Smooth muscle cell (in vitro differentiated cells): ENCODE results near the gene TLE1. TPM values are rescaled to one million over a fixed set of nuclear protein-coding genes. Genes with fewer than 3 reads are reported as not detected.

ENCODE experiments used
- DNase-seq: peaks from one replicate; lab custom pipeline; 2025; ENCODE audit not compliant: unreplicated experiment; lab: John Stamatoyannopoulos, UW
- H2AFZ ChIP-seq: fragments of 200-600 bp; sonication (generic); 2 replicates; pipeline ENCODE4 v1.6.0; 2016; ENCODE audit warnings: antibody characterized with exemption, low read depth, mild to moderate bottlenecking
- H3F3A ChIP-seq: fragments of 200-600 bp; sonication (generic); 2 replicates; pipeline ENCODE4 v1.6.0; 2017; ENCODE audit warnings: antibody characterized with exemption, low read depth
- H3K27ac ChIP-seq: fragments of 200-600 bp; sonication (generic); 2 replicates; pipeline ENCODE4 v1.5.1; 2016; ENCODE audit warnings: low read depth, mild to moderate bottlenecking
- H3K27me3 ChIP-seq: fragments of 200-600 bp; sonication (generic); 2 replicates; pipeline ENCODE4 v1.6.1; 2016; ENCODE audit warnings: low read depth, mild to moderate bottlenecking
- H3K36me3 ChIP-seq: fragments of 200-600 bp; sonication (generic); 2 replicates; pipeline ENCODE4 v1.5.1; 2016; ENCODE audit warnings: low read depth
- H3K4me1 ChIP-seq: fragments of 200-600 bp; sonication (generic); 2 replicates; pipeline ENCODE4 v1.5.1; 2016; ENCODE audit warnings: low read depth
- H3K4me2 ChIP-seq: fragments of 200-600 bp; sonication (generic); 2 replicates; pipeline ENCODE4 v1.6.0; 2016; ENCODE audit warnings: mild to moderate bottlenecking
- H3K4me3 ChIP-seq: fragments of 200-600 bp; sonication (generic); 2 replicates; pipeline ENCODE4 v1.5.1; 2016; ENCODE audit warnings: mild to moderate bottlenecking
- H3K79me2 ChIP-seq: fragments of 200-600 bp; sonication (generic); 2 replicates; pipeline ENCODE4 v1.6.0; 2016; ENCODE audit warnings: low read depth, mild to moderate bottlenecking
- H3K9ac ChIP-seq: fragments of 200-600 bp; sonication (generic); 2 replicates; pipeline ENCODE4 v1.6.0; 2016; ENCODE audit warnings: low read depth
- H3K9me3 ChIP-seq: fragments of 200-600 bp; sonication (generic); replicated peaks from 2 replicates; pipeline ENCODE4 v1.5.1; 2016; ENCODE audit warnings: low read depth
- H4K20me1 ChIP-seq: fragments of 200-600 bp; sonication (generic); 2 replicates; pipeline ENCODE4 v1.6.0; 2016; ENCODE audit warnings: low read depth
- CTCF ChIP-seq: fragments of 200-600 bp; sonication (generic); IDR thresholded peaks from 2 replicates; pipeline ENCODE4 v1.5.1; 2017; ENCODE audit warnings: borderline replicate concordance, mild to moderate bottlenecking, antibody characterized with exemption; ENCODE audit not compliant: insufficient read depth, poor library complexity, severe bottlenecking
- WGBS: methylation state at CpG from one replicate; pipeline ENCODE4 v1.1.7; 2016; ENCODE audit warnings: low lambda C conversion rate; 5-methylcytosine and 5-hydroxymethylcytosine counted together
- polyA plus RNA-seq: library from polyadenylated mRNA; unstranded; fragments of >200 nt; fragmentation: Nextera tagmentation; extraction: Ambion mirVana; gene quantifications from 2 replicates; pipeline ENCODE4 v1.2.1, GENCODE V29; 2016
- total RNA-seq: library from RNA; depleted of rRNA; stranded (reverse); fragments of >200 nt; gene quantifications from 2 replicates; pipeline ENCODE4 v1.2.3, GENCODE V29; 2014

Gene TLE1
- total and polyA plus RNA-seq, 2 experiments from 2014 or later = 32.5 to 35.2 TPM

GRCh38 chr9:81588148-81588871, 101.0 kb downstream of the TLE1 start:
- no peak for TF ChIP-seq CTCF
- H4K20me1 ChIP-seq = no peaks in the 10 kb centered on the region
- H3K27ac ChIP-seq = no peak overlapping the region
- no peak overlapping the region for H2AFZ ChIP-seq
- H3F3A ChIP-seq = no peaks in the 10 kb centered on the region
- H3K9me3 ChIP-seq = no peaks in the 10 kb centered on the region
- H3K79me2 ChIP-seq = no peaks in the 10 kb centered on the region
- peaks cover 8% of the 10 kb centered on the region for H3K4me1 ChIP-seq
- no peak overlapping the region for H3K4me2 ChIP-seq
- WGBS = 90% methylated on average over 15 of the region's 15 CpGs
- H3K9ac ChIP-seq = no peak overlapping the region
- H3K4me3 ChIP-seq = no peak overlapping the region
- DNase-seq = no peak
- H3K27me3 ChIP-seq = no peaks in the 10 kb centered on the region
- H3K36me3 ChIP-seq = peaks cover 13% of the 10 kb centered on the region

GRCh38 chr9:81586786-81587185, 102.6 kb downstream of the TLE1 start:
- peaks cover 13% of the 10 kb centered on the region for H3K36me3 ChIP-seq

GRCh38 chr9:81585191-81585763, 104.1 kb downstream of the TLE1 start:
- no peak for TF ChIP-seq CTCF
- no peak for DNase-seq
- no peaks in the 10 kb centered on the region for H3K79me2 ChIP-seq
- H3K9me3 ChIP-seq = no peaks in the 10 kb centered on the region
- no peak overlapping the region for H3K4me3 ChIP-seq
- no peaks in the 10 kb centered on the region for H3K27me3 ChIP-seq
- 98% methylated on average over 11 of the region's 11 CpGs for WGBS
- peaks cover 8% of the 10 kb centered on the region for H3K4me1 ChIP-seq
- H3K9ac ChIP-seq = no peak overlapping the region
- H3K27ac ChIP-seq = no peak overlapping the region
- H4K20me1 ChIP-seq = no peaks in the 10 kb centered on the region
- H3K4me2 ChIP-seq = no peak overlapping the region
- H3F3A ChIP-seq = no peaks in the 10 kb centered on the region
- peaks cover 8% of the 10 kb centered on the region for H3K36me3 ChIP-seq
- no peak overlapping the region for H2AFZ ChIP-seq

More at GRCh38 chr9:81586786-81587185, 102.6 kb downstream of the TLE1 start:
- no peak for TF ChIP-seq CTCF
- H4K20me1 ChIP-seq = no peaks in the 10 kb centered on the region
- no peak overlapping the region for H3K4me3 ChIP-seq
- 100% methylated on average over 1 of the region's 1 CpG for WGBS
- H3K4me2 ChIP-seq = no peak overlapping the region
- no peaks in the 10 kb centered on the region for H3K27me3 ChIP-seq
- no peak overlapping the region for H3K9ac ChIP-seq
- no peak overlapping the region for H2AFZ ChIP-seq
- no peak for DNase-seq
- H3F3A ChIP-seq = no peaks in the 10 kb centered on the region
- no peaks in the 10 kb centered on the region for H3K9me3 ChIP-seq
- no peak overlapping the region for H3K27ac ChIP-seq
- H3K79me2 ChIP-seq = no peaks in the 10 kb centered on the region
- peaks cover 8% of the 10 kb centered on the region for H3K4me1 ChIP-seq
